ENCODE measurements around the gene LRRTM3.

DNA sequence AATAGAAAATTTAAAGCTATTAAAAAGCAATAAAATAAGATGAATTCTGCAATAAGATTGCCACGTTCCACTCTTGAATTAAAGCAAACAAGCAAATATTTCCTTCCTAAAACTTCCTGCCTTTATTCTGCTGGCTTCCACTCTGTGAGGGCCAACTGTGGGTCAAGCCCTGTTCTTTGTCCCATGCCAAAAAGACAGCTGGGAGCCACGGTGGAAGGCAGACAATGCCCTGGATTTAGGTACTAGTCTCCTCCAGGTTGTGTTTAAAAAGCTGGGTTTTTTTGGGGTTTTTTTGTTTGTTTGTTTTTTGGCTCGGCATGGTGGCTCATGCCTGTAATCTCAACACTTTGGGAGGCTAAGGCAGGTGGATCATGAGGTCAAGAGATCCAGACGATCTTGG is 39.1 kb downstream of the LRRTM3 start:
- TF ChIP-seq POLR2A (IDR thresholded peaks at IDR 0.05; ENCODE audit: low read length) (no peak), GATA1 (IDR thresholded peaks at IDR 0.05; ENCODE audit: low read depth, low read length) (no peak)
